Fibroblast of skin of right quadriceps (primary cell): ENCODE measurements around the gene SLC17A4.

Source experiments
- DNase-seq: peaks from one replicate; pipeline ENCODE4 v3.0.0-alpha.2; 2013

The SLC17A4 gene

GRCh38 chr6:25830458-25830857, 75.9 kb downstream of the SLC17A4 start:
- no peak for DNase-seq
